Ovary (tissue), 3 donors: ENCODE results near the gene MINDY3.
"Not testable (repeated sequence)": the region's sequence is repeated elsewhere in the genome, so short reads cannot be mapped to it uniquely, and the experiment has no call there.

Source experiments
- CTCF ChIP-seq, 3 donors: fragments of 450-650 bp in 2 of 3; fragments of 200-600 bp in 1 of 3; IDR thresholded peaks; one replicate each; pipeline versions ENCODE4 v1.5.1 to v1.8.0; 2016 to 2022; ENCODE audit warnings: antibody characterized with exemption in 3 of 3, mild to moderate bottlenecking in 1 of 3
- POLR2A ChIP-seq: fragments of 450-650 bp; IDR thresholded peaks from one replicate; pipeline ENCODE4 v1.6.1; 2017; ENCODE audit warnings: antibody characterized with exemption, mild to moderate bottlenecking, moderate library complexity
- donor health status: DM: no; HTN: no; CAD: no.

- TF ChIP-seq POLR2A; CTCF (IDR thresholded peaks at IDR 0.05): not testable (repeated sequence)
These were observed 99.1 kb downstream of the MINDY3 start for GRCh38 chr10:15761224-15761623.
